CD4-positive, alpha-beta T cell (primary cell): ENCODE results near the gene IL10. TPM values are rescaled to one million over a fixed set of nuclear protein-coding genes. Genes with fewer than 3 reads are reported as not detected.

Experiments
- ATAC-seq: fragments of 200-7000 bp; cut with Tn5 transposase; one replicate; pipeline ENCODE4 v1.10.0; 2022; ENCODE audit warnings: mild to moderate bottlenecking; ENCODE audit not compliant: poor library complexity
- CTCF ChIA-PET: fragments of 350-600 bp; sonication (Branson Sonifier 250); formaldehyde crosslinking; loops from one replicate; lab custom pipeline; 2021; ENCODE audit warnings: antibody characterized with exemption, inconsistent platforms; lab: Charles Lee
- POLR2A ChIA-PET: fragments of 350-600 bp; sonication (Branson Sonifier 250); formaldehyde crosslinking; loops from one replicate; lab custom pipeline; 2021; ENCODE audit warnings: antibody characterized with exemption, inconsistent platforms; lab: Charles Lee
- DNase-seq, 14 experiments: peaks; one replicate each; pipeline ENCODE4 v3.0.0-alpha.2; 2013 to 2020; ENCODE audit warnings: mixed read lengths in 2 of 14
- H3K27ac ChIP-seq, 2 donors: one replicate each; pipeline versions ENCODE4 v1.5.1 to v1.7.0; 2013; ENCODE audit warnings: low read length in 2 of 2, low read depth in 1 of 2, mild to moderate bottlenecking in 1 of 2
- H3K27me3 ChIP-seq, 2 experiments: 1 replicate in 1 of 2; 2 replicates in 1 of 2; pipeline versions ENCODE4 v1.6.1 to v1.7.0; 2013; ENCODE audit warnings: low read length in 2 of 2, control low read depth in 1 of 2, mild to moderate bottlenecking in 1 of 2, moderate library complexity in 1 of 2; ENCODE audit not compliant: insufficient read depth in 2 of 2, control insufficient read depth in 1 of 2
- H3K36me3 ChIP-seq: one replicate; pipeline ENCODE4 v1.6.1; 2013; ENCODE audit warnings: low read length, control low read depth; ENCODE audit not compliant: insufficient read depth
- H3K4me1 ChIP-seq: one replicate; pipeline ENCODE4 v1.6.1; 2013; ENCODE audit warnings: low read length, control low read depth; ENCODE audit not compliant: insufficient read depth
- H3K4me3 ChIP-seq: one replicate; pipeline ENCODE4 v1.5.1; 2013; ENCODE audit warnings: mild to moderate bottlenecking, low read length, moderate library complexity
- H3K9me3 ChIP-seq, 2 experiments: 1 replicate in 1 of 2; 2 replicates in 1 of 2; pipeline versions ENCODE4 v1.6.1 to v1.7.0; 2013; ENCODE audit warnings: low read length in 2 of 2, mild to moderate bottlenecking in 2 of 2, control low read depth in 1 of 2, moderate library complexity in 1 of 2; ENCODE audit not compliant: control insufficient read depth in 1 of 2, insufficient read depth in 1 of 2
- H3K27ac Mint-ChIP-seq: one replicate; pipeline ENCODE4 v1.8.0; 2020; ENCODE audit warnings: mixed read lengths
- H3K27me3 Mint-ChIP-seq: one replicate; pipeline ENCODE4 v1.8.0; 2021; ENCODE audit warnings: mixed read lengths
- H3K36me3 Mint-ChIP-seq: one replicate; pipeline ENCODE4 v1.8.0; 2021; ENCODE audit warnings: low read depth, mixed read lengths
- H3K4me1 Mint-ChIP-seq: one replicate; pipeline ENCODE4 v1.8.0; 2021; ENCODE audit warnings: low read depth, mixed read lengths
- H3K4me3 Mint-ChIP-seq: one replicate; pipeline ENCODE4 v1.8.0; 2020; ENCODE audit warnings: mild to moderate bottlenecking, mixed read lengths
- H3K9me3 Mint-ChIP-seq: one replicate; pipeline ENCODE4 v1.8.0; 2020; ENCODE audit warnings: mixed read lengths
- CTCF ChIP-seq: fragments of 200-600 bp; IDR thresholded peaks from one replicate; pipeline ENCODE4 v1.8.0; 2022; ENCODE audit warnings: antibody characterized with exemption, mild to moderate bottlenecking
- intact Hi-C, 2 experiments: fragments of 100-400 bp; cut with DNase I in 1 of 2; cut with micrococcal nuclease in 1 of 2; formaldehyde crosslinking; loops; one replicate each; pipeline versions ENCODE4 v1.15.1 to v1.9.0; 2023 to 2025; cut with DNase I, micrococcal nuclease
- total RNA-seq, 174 experiments: library from RNA in 2 of 174; stranded (reverse) in 2 of 174; gene quantifications; one replicate each; pipeline ENCODE4 v1.2.3 and lab custom pipeline; 2021 to 2026

The IL10 gene
- total RNA-seq, 2 experiments from 2014 or later = 0.27 to 0.87 TPM

GRCh38 chr1:206732992-206733391, 39.3 kb downstream of the IL10 start:
- ATAC-seq (no peak), DNase-seq (peak in 1 of 14 experiments; percentile 21)
- peaks cover 39% of the 10 kb centered on the region for H3K4me1 Mint-ChIP-seq
- H3K36me3 Mint-ChIP-seq = peaks cover 65% of the 10 kb centered on the region
- POLR2A ChIA-PET = interaction anchor here (4.4 kb wide), 1 partner anchor 175 kb away, joined by 51 read pairs; no protein-coding TSS in a partner anchor
- no peak for TF ChIP-seq CTCF
- Histone ChIP-seq H3K36me3 (peaks cover 51% of the 10 kb centered on the region), H3K9me3 (peaks cover 0 to 6% of the 10 kb centered on the region in 2 experiments), H3K4me3 (no peak overlapping the region), H3K4me1 (peaks cover 43% of the 10 kb centered on the region), H3K27me3 (no peaks in the 10 kb centered on the region), H3K27ac (no peak overlapping the region)
- H3K27ac Mint-ChIP-seq = peak overlapping the region; percentile 64
- intact Hi-C loops = loop anchor here in 1 of 2 experiments (5.0 kb wide), 2 partner anchors 134 to 199 kb away; partner anchors contain the start of gene IL20
- no peak overlapping the region for H3K4me3 Mint-ChIP-seq
- no peaks in the 10 kb centered on the region for H3K9me3 Mint-ChIP-seq
- H3K27me3 Mint-ChIP-seq = no peaks in the 10 kb centered on the region
- CTCF ChIA-PET = interaction anchor here (6.7 kb wide), 1 partner anchor 74 kb away, joined by 139 read pairs; no protein-coding TSS in a partner anchor

- POLR2A ChIA-PET = no interaction called here
- Histone ChIP-seq H3K4me3 (no peak overlapping the region), H3K27ac (no peak overlapping the region), H3K27me3 (no peaks in the 10 kb centered on the region), H3K4me1 (peaks cover 39% of the 10 kb centered on the region), H3K9me3 (peaks cover 0 to 6% of the 10 kb centered on the region in 2 experiments), H3K36me3 (peaks cover 51% of the 10 kb centered on the region)
- Mint-ChIP-seq H3K27me3 (no peaks in the 10 kb centered on the region), H3K27ac (peak overlapping the region; percentile 7), H3K36me3 (peaks cover 65% of the 10 kb centered on the region), H3K4me3 (peak overlapping the region; percentile 38), H3K4me1 (peaks cover 34% of the 10 kb centered on the region), H3K9me3 (no peaks in the 10 kb centered on the region)
- DNase-seq (no peak), ATAC-seq (no peak)
- CTCF ChIA-PET = interaction anchor here (6.7 kb wide), 1 partner anchor 74 kb away, joined by 139 read pairs; no protein-coding TSS in a partner anchor
- intact Hi-C loops = loop anchor here in 1 of 2 experiments (5.0 kb wide), 2 partner anchors 135 to 200 kb away; partner anchors contain the start of gene IL20
- no peak for TF ChIP-seq CTCF
These were observed 39.8 kb downstream of the IL10 start for GRCh38 chr1:206732508-206732907.

- no peak overlapping the region for H3K27ac ChIP-seq
- no peak overlapping the region for H3K27ac Mint-ChIP-seq
- no peaks in the 10 kb centered on the region for H3K9me3 Mint-ChIP-seq
- intact Hi-C loops = loop anchor here in 1 of 2 experiments (5.0 kb wide), 1 partner anchor 348 kb away; no protein-coding TSS in a partner anchor
- peaks cover 32% of the 10 kb centered on the region for H3K4me1 Mint-ChIP-seq
- DNase-seq (no peak), ATAC-seq (no peak)
- peaks cover 51% of the 10 kb centered on the region for H3K36me3 ChIP-seq
- no peaks in the 10 kb centered on the region for H3K27me3 Mint-ChIP-seq
- H3K4me3 Mint-ChIP-seq = no peak overlapping the region
- ChIA-PET POLR2A (no interaction called here), CTCF (interaction anchor here (1.4 to 1.7 kb wide), 2 partner anchors 80 to 183 kb away, joined by 5 read pairs; no protein-coding TSS in a partner anchor)
- no peak for TF ChIP-seq CTCF
- peaks cover 0 to 6% of the 10 kb centered on the region in 2 experiments for H3K9me3 ChIP-seq
- H3K4me3 ChIP-seq = no peak overlapping the region
- H3K27me3 ChIP-seq = no peaks in the 10 kb centered on the region
- H3K4me1 ChIP-seq = peaks cover 32% of the 10 kb centered on the region
- H3K36me3 Mint-ChIP-seq = peaks cover 62% of the 10 kb centered on the region
These were observed 42.8 kb downstream of the IL10 start for GRCh38 chr1:206729507-206729906.
